ENCODE data around the gene HCFC1R1.

The HCFC1R1 gene

GRCh38 chr16:3047387-3047720 is 23.6 kb upstream of the HCFC1R1 start (continued):
- TF ChIP-seq ZBTB49 (tag by site-specific recombination; IDR thresholded peaks at IDR 0.05; ENCODE audit: low read depth) (no peak), BCL11B (tag by site-specific recombination; IDR thresholded peaks at IDR 0.05; ENCODE audit: low read depth) (no peak), CTCF (tag by site-specific recombination; IDR thresholded peaks at IDR 0.05) (no peak)

- Histone ChIP-seq H3K27ac (ENCODE audit: extremely low read depth, low read depth, low read length) (no peak overlapping the region), H3K36me3 (ENCODE audit: control insufficient read depth in 2 of 2, insufficient read depth in 1 of 2, low read length in 2 of 2) (no peaks in the 10 kb centered on the region), H3K4me3 (ENCODE audit: low read depth, low read length) (no peak overlapping the region), H3K9me3 (ENCODE audit: control insufficient read depth, insufficient read depth, low read depth, low read length) (no peaks in the 10 kb centered on the region), H3K4me1 (ENCODE audit: control insufficient read depth, insufficient read depth, low read length) (no peaks in the 10 kb centered on the region)
- ChIA-PET CTCF (interaction anchor here (1.9 kb wide), 1 partner anchor 15 kb away, joined by 22 read pairs; no protein-coding TSS in a partner anchor), POLR2A (interaction anchor here (1.1 kb wide), 1 partner anchor 17 kb away, joined by 4 read pairs; no protein-coding TSS in a partner anchor)
- TF ChIP-seq ZBTB20 (tag by site-specific recombination; IDR thresholded peaks at IDR 0.05) (peak; percentile 49; the same call in 1 of the 2 replicates), ZBTB21 (tag by site-specific recombination; IDR thresholded peaks at IDR 0.05) (no peak)
These were observed 23.1 kb upstream of the HCFC1R1 start for GRCh38 chr16:3046641-3047386.

- H3K9me3 ChIP-seq (ENCODE audit: control insufficient read depth, insufficient read depth, low read depth, low read length) = no peaks in the 10 kb centered on the region
- no peaks in the 10 kb centered on the region for H3K4me1 ChIP-seq (ENCODE audit: control insufficient read depth, insufficient read depth, low read length)
- H3K4me3 ChIP-seq (ENCODE audit: low read depth, low read length) = peak within 1 kb of the TSS; percentile 48
- POLR2A ChIA-PET = interaction anchor here (0.7 to 1.4 kb wide), 3 partner anchors 15 to 102 kb away, joined by 4 to 11 read pairs (median 6); no protein-coding TSS in a partner anchor
- no peaks in the 10 kb centered on the region for H3K36me3 ChIP-seq (ENCODE audit: control insufficient read depth in 2 of 2, insufficient read depth in 1 of 2, low read length in 2 of 2)
- CTCF ChIA-PET = interaction anchor here (0.6 to 2.0 kb wide), 3 partner anchors 9 to 18 kb away, joined by 3 to 9 read pairs (median 3); partner anchors contain the start of gene BICDL2
- H3K27ac ChIP-seq (ENCODE audit: extremely low read depth, low read depth, low read length) = no peak within 1 kb of the TSS
- TF ChIP-seq ZNF37A (tag by site-specific recombination; IDR thresholded peaks at IDR 0.05) (no peak), ZNF140 (tag by site-specific recombination; IDR thresholded peaks at IDR 0.05) (no peak), ZNF10 (tag by site-specific recombination; IDR thresholded peaks at IDR 0.05) (peak; percentile 49; the same call in 1 of the 2 replicates), ZNF658 (tag by site-specific recombination; IDR thresholded peaks at IDR 0.05) (no peak), SP2 (tag by site-specific recombination; IDR thresholded peaks at IDR 0.05) (peak; percentile 65), ZNF398 (tag by site-specific recombination; IDR thresholded peaks at IDR 0.05) (peak; percentile 92), ZNF335 (tag by site-specific recombination; conservative IDR thresholded peaks at IDR 0.05) (peak; percentile 79), ZNF366 (tag by site-specific recombination; conservative IDR thresholded peaks at IDR 0.05) (no peak), EGR2 (tag by site-specific recombination; IDR thresholded peaks at IDR 0.05; ENCODE audit: low read depth) (peak; percentile 68), ZXDB (tag by site-specific recombination; IDR thresholded peaks at IDR 0.05) (peak; percentile 16; the same call in 1 of the 2 replicates), KLF9 (tag by site-specific recombination; IDR thresholded peaks at IDR 0.05; ENCODE audit: low read depth) (peak; percentile 47; the same call in 1 of the 2 replicates), OSR2 (tag by site-specific recombination; IDR thresholded peaks at IDR 0.05) (peak; percentile 53), ZNF2 (tag by site-specific recombination; IDR thresholded peaks at IDR 0.05) (peak; percentile 48; the same call in 1 of the 2 replicates), ZIC2 (tag by site-specific recombination; IDR thresholded peaks at IDR 0.05) (peak; percentile 96), KLF1 (tag by site-specific recombination; IDR thresholded peaks at IDR 0.05) (peak; percentile 56; the same call in 1 of the 2 replicates), ZNF549 (tag by site-specific recombination; IDR thresholded peaks at IDR 0.05) (no peak)
These were observed 22.3 kb upstream of the HCFC1R1 start, which contains the start of gene MMP25 for GRCh38 chr16:3045758-3046640. Gene MMP25 (plus strand): TSS chr16:3046561. CDS start chr16:3046918, 357 bp downstream.

Data from HEK293 (cell line).